Breast epithelium (tissue), 3 donors: Measurements from ENCODE around the gene TXNRD2.

Source experiments
- CTCF ChIP-seq, 3 donors: fragments of 450-650 bp; IDR thresholded peaks; one replicate each; pipeline ENCODE4 v1.5.1; 2016 to 2017; ENCODE audit warnings: antibody characterized with exemption in 3 of 3, mild to moderate bottlenecking in 3 of 3, moderate library complexity in 3 of 3
- POLR2A ChIP-seq: fragments of 450-650 bp; IDR thresholded peaks from one replicate; pipeline ENCODE4 v1.6.1; 2016; ENCODE audit warnings: antibody characterized with exemption, mild to moderate bottlenecking, moderate library complexity
- POLR2AphosphoS5 ChIP-seq, 3 donors: sonication (generic); formaldehyde crosslinking; IDR thresholded peaks; one replicate each; pipeline ENCODE4 v1.6.1; 2017; ENCODE audit warnings: antibody characterized with exemption in 3 of 3

- TF ChIP-seq CTCF (IDR thresholded peaks at IDR 0.05) (no peak), POLR2AphosphoS5 (IDR thresholded peaks at IDR 0.05) (no peak), POLR2A (no peak)
Observed at GRCh38 chr22:19878461-19879245, 63.0 kb downstream of the TXNRD2 start.
